ENCODE measurements around the gene GOLGA8A.
"Not testable (repeated sequence)": the region's sequence is repeated elsewhere in the genome, so short reads cannot be mapped to it uniquely, and the experiment has no call there.

GOLGA8A gene

DNA sequence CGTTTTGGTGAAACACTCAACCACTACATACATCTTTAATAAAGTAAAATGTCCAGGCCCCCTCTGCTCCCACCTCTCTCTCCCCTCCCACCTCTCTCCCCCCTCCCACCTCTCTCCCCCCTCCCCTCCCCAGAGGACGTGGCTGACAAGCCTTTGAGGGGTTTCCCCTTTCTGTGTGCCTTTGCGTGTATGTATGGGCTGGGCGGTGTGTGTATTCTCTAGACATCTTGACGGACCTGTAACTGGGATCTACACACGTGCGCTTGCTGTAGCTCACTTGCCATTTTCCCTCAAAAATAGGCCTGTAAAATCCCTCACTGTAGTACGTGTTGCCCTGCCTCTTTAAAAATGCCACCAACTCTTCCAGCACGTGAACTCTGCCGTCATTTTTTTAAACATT lies 28.6 kb downstream of the GOLGA8A start:
- not testable (repeated sequence) for DNase-seq

DNA sequence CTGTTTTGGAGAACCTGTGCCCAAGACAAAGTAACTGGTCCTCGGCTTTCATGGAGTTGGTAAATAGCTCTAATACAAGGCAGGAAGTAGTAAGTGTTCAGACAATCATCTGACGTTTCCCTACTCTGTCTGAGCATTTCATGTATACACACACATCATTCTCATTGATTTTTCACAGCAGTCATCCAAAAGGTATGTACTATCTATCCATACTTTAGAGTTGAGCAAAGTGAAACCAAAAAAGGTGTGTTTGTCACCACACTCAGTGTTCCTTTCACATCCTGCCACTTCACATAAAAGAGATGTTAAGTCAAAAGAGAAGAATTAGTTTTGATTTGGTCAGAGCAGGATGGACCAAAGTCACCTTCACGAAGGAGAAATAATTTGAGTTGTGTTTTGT lies 33.7 kb downstream of the GOLGA8A start:
- DNase-seq, result not testable (repeated sequence)

DNA sequence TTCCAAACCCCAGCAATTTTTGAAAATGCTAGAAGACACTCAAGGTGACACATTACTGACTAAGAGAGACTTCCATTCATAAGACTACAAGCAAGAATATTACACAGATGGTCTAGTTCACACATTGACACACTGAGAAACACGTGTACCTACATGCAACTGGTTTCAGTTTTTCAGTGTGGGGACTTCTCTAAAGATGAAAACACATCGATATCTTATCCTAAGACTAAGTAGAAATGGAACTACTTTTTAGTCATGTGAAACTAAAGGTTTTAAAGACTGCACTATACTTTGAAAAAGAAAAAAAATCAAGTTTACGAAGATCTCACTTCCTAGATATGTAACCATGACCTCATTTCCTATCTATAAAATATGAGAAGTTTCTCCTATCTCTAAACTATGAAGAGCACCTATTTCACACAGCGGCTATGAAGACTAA lies 34.4 kb downstream of the GOLGA8A start:
- not testable (repeated sequence) for DNase-seq

DNA sequence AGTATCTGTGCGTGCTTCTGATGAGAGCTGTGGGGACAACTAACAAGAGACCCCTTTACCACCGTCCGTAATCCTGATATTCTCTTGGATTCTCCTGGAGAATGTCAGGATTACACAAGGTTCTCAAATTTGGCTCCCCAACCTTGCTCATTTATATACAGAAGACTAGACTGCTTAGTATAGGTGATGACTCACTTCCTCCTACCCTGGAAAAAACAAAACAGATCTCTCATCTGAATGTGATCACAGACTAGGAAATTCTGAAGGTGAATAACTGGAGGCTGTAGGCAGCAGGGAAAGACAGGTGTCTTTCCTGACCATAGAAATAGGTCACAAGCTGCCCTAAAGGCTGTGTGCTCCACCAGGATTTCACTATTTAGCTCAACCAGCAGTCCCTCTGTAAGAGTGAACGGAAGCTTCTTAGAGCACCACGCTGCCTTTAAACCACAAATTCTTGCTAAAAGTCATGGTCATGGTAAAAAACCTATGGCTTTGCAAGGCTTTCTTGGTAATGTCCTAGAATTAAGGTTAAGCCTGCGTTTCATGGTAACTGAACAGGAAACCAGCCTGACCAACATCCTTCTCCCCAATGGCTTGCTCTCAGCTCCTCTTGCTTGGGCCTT lies 39.9 kb downstream of the GOLGA8A start:
- not testable (repeated sequence) for DNase-seq

DNA sequence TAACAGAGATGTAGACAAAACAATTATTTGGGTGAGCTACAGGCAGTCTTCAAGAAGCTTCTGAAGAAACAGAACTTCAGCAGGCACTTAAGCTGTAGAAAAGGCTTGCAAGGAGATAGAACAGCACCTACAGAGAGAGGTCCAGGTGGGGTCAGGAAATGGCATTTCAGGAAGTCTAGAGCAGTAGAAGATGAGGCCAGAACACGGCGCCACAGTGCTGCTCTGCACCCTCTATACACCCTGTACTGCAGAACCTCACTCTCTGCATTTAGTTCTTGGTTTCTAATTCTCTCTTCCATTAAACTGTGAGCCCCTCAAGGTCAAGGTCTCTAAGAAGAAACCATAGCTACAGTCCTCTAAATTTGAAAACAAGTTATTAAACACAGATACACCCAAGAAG lies 44.6 kb downstream of the GOLGA8A start:
- DNase-seq, result not testable (repeated sequence)

DNA sequence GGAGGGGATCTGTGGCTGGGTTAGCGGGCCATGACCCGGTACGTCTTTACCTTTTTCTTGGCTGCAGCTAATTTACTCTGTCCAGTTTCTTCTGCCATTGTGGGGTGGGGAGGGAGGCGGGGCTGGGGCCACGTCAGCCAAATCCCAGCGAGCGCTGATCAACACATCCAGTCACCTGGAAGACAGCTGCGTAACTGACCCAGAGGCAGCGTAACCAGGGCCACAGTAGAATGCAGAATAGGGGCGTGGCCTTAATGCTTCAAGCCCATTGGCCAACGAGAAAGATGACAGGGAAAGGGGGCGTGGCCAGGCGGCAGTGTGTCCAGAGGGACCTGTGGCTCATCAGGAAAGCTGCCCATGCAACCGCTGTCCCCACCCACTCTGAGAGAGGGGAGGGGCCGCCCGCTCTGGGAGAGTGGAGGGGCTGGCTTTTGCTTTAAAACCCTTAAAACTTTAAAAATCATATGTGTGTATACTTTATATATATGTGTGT lies 48.0 kb downstream of the GOLGA8A start:
- not testable (repeated sequence) for DNase-seq

Measured in suppressor macrophage (primary cell).